Activated CD4-positive, alpha-beta T cell treated with anti-CD3 and anti-CD28 coated beads for 48 hours (primary cell): ENCODE measurements around the gene RHD.
"Not testable (repeated sequence)": the region's sequence is repeated elsewhere in the genome, so short reads cannot be mapped to it uniquely, and the experiment has no call there.

Experiments used
- DNase-seq: peaks from one replicate; pipeline ENCODE4 v3.0.0-alpha.2; 2020

The RHD gene

GRCh38 chr1:25259813-25260212 lies 12.5 kb upstream of the RHD start:
- not testable (repeated sequence) for DNase-seq

- not testable (repeated sequence) for DNase-seq
These were observed 12.0 kb upstream of the RHD start for GRCh38 chr1:25260336-25260735.

- DNase-seq, result peak; percentile 24
These were observed 5.6 kb upstream of the RHD start for GRCh38 chr1:25266554-25267287.

- DNase-seq, result peak; percentile 94
These were observed 4.8 kb upstream of the RHD start for GRCh38 chr1:25267288-25268142.

- not testable (repeated sequence) for DNase-seq
These were observed 4.1 kb upstream of the RHD start for GRCh38 chr1:25268143-25268760.

GRCh38 chr1:25275648-25276047 lies 3.3 kb downstream of the RHD start:
- not testable (repeated sequence) for DNase-seq

GRCh38 chr1:25277295-25277694 lies 5.0 kb downstream of the RHD start:
- DNase-seq, result not testable (repeated sequence)

GRCh38 chr1:25278358-25278757 lies 6.0 kb downstream of the RHD start:
- DNase-seq, result not testable (repeated sequence)

- DNase-seq, result not testable (repeated sequence)
These were observed 6.5 kb downstream of the RHD start for GRCh38 chr1:25278790-25279189.

- not testable (repeated sequence) for DNase-seq
These were observed 7.4 kb downstream of the RHD start for GRCh38 chr1:25279693-25280111.

- not testable (repeated sequence) for DNase-seq
These were observed 13.6 kb downstream of the RHD start for GRCh38 chr1:25285862-25286261.

GRCh38 chr1:25287164-25287563 lies 14.9 kb downstream of the RHD start:
- DNase-seq, result not testable (repeated sequence)

GRCh38 chr1:25288573-25289101 lies 16.3 kb downstream of the RHD start:
- not testable (repeated sequence) for DNase-seq

- peak; percentile 13 for DNase-seq
These were observed 17.7 kb downstream of the RHD start for GRCh38 chr1:25290043-25290442.

- DNase-seq, result not testable (repeated sequence)
These were observed 21.1 kb downstream of the RHD start for GRCh38 chr1:25293426-25293825.

GRCh38 chr1:25294889-25295826 lies 22.8 kb downstream of the RHD start:
- not testable (repeated sequence) for DNase-seq

- DNase-seq, result not testable (repeated sequence)
These were observed 24.2 kb downstream of the RHD start for GRCh38 chr1:25296501-25296900.

- DNase-seq, result not testable (repeated sequence)
These were observed 28.4 kb downstream of the RHD start for GRCh38 chr1:25300729-25301128.

GRCh38 chr1:25302330-25302729 lies 30.0 kb downstream of the RHD start:
- DNase-seq, result not testable (repeated sequence)

- not testable (repeated sequence) for DNase-seq
These were observed 32.6 kb downstream of the RHD start for GRCh38 chr1:25304936-25305335.

- not testable (repeated sequence) for DNase-seq
These were observed 35.9 kb downstream of the RHD start for GRCh38 chr1:25308168-25308567.

GRCh38 chr1:25309085-25309484 lies 36.8 kb downstream of the RHD start:
- not testable (repeated sequence) for DNase-seq
